ENCODE data around the gene LIM2. TPM values are rescaled to one million over a fixed set of nuclear protein-coding genes. Genes with fewer than 3 reads are reported as not detected.
"Not testable (repeated sequence)": the region's sequence is repeated elsewhere in the genome, so short reads cannot be mapped to it uniquely, and the experiment has no call there.

LIM2 gene
- total RNA-seq, 1 donor: not detected

DNA sequence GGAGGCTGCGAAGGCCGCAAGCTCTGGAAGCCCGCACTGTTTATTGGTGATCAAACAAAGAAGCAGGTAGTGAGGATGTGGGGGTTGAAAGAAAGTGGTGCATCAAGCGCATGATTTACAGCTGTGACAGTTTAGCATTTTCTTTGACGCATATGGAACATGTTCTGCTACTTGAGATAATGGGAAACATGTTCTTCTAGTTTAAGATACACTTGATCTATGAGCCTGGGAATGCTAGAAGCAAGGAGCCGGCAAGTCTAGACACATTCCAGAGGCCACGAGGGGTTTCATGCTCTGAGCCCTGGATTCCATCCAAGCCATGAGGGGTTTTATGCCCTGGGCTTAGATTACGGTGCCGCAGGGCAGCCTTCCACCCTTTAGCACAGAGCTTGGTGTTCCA lies 9.7 kb upstream of the LIM2 start:
- DNase-seq (ENCODE audit: low read depth in 2 of 3, low spot score in 2 of 3): not testable (repeated sequence)

DNA sequence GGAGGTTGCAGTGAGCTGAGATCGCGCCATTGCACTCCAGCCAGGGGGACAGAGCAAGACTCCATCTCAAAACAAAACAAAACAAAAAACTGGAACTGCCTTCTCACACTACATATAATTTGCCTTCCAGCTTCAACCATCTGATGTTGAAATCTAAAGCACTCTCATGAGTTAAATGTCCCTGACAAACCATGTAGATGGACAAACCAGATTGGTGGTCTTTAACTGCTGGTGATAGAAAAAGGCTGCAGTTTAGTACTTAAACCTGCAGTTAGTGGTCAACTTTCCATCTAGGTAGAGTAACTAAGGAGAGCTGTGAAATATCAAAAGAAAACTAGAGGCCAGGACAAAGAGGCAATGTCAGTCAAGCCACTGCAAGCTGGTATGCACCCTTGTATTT lies 8.4 kb upstream of the LIM2 start:
- DNase-seq (ENCODE audit: low read depth in 2 of 3, low spot score in 2 of 3): no peak

DNA sequence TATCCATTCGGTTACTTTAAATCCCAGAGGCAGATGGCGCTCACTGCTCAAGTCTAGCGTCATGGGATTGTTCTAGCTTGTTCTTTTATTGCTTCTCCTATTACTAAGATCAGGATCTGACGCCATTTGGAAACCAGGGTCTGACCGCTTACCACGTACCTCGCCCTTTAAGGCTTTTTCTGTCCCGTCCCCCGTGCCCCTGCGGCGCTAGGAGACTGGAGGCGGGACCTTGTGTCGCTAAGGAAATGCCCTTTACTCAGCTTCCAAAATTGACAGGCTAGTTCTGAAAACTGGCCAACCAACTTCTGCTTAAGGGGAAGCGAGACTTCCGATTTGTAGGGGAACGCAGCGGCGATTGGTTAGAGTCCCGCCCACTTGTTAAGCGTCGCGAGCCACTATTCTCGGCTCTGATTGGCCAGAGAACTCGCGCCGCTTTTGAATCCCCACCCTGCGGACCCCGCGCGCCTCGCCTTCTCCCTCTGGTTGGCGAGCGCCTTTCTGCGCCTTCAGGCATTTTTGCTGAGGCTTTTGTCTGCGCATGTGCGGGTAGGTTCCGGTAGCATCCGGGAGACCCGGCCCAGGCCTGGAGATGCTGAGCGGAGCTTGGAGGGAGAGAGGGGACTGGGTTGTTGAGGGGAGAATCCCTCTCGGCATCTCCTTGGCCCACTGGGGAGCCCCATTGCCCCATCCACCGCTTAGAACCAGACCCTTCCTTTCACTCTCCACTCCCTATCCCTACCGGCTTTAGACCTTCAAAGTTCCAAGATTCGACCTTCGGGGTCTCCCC lies 6.5 kb upstream of the LIM2 start:
- peak; percentile 58 to 99 (median 97) for DNase-seq (ENCODE audit: low read depth in 2 of 3, low spot score in 2 of 3)

DNA sequence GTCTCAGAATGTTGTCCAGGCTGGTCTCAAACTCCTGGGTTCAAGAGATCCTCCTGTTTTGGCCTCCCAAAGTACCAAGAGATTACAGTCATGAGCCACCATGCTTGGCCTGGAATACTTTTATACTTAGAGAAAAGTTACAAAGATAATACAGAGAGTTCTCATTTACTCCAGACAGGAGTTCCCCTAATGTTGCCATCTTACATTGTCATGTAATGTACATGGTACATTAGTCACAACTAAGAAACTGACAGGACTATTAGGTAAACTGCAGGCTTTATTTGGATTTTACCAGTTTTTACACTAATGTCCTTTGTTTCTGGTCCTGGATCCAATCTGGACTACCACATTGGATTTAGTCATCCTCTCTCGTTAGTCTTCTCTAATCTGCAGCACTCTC lies 4.9 kb upstream of the LIM2 start:
- no peak for DNase-seq (ENCODE audit: low read depth in 2 of 3, low spot score in 2 of 3)

GRCh38 chr19:51391073-51391611 lies 3.4 kb upstream of the LIM2 start:
- no peak for DNase-seq (ENCODE audit: low read depth in 2 of 3, low spot score in 2 of 3)

DNA sequence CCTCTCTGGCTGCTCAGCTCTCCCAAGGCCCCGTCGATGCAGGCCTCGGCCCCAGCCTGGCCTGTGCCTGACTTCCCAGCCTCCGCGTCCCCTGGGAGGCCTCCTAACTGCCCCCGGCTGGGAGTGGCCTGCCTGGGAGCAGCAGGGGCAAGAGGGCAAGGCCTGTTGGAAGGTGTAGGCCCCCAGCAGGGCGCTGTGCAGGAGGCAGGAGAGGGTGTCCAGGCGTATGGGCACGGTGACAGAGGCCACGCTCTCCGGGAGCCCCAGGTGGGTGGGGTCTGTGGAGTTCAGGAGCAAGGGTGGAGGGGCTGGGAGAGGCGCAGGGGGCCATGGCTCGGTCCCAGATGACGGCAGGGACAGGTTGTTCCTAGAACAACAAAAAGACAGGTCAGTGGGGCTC lies 1.4 kb upstream of the LIM2 start:
- no peak for DNase-seq (ENCODE audit: low read depth in 2 of 3, low spot score in 2 of 3)

GRCh38 chr19:51386882-51387520 lies 773 bp downstream of the LIM2 start:
- DNase-seq (ENCODE audit: low read depth in 2 of 3, low spot score in 2 of 3): no peak

DNA sequence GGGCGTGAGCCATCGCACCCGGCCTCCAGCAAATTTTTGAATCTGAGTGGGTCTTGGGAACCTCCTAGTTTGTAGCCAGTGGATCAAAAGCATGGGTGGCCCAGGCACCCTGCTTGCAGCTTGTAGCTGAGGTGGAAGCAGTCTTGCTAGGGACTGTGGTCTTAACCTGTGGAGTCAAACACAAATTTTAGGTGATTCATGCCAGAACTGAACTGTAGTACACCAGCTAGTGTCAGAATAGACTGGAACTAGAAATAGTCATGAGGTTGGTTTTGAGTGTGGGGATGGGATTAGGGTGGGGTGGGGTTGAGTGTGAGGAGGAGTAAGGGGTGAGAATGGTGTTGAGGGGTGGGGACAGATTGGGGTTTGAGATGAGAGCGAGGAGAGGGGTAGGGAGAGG lies 5.8 kb downstream of the LIM2 start:
- no peak for DNase-seq (ENCODE audit: low read depth in 2 of 3, low spot score in 2 of 3)

- no peak for DNase-seq (ENCODE audit: low read depth in 2 of 3, low spot score in 2 of 3)
Observed at GRCh38 chr19:51380379-51380778, 7.4 kb downstream of the LIM2 start.

DNA sequence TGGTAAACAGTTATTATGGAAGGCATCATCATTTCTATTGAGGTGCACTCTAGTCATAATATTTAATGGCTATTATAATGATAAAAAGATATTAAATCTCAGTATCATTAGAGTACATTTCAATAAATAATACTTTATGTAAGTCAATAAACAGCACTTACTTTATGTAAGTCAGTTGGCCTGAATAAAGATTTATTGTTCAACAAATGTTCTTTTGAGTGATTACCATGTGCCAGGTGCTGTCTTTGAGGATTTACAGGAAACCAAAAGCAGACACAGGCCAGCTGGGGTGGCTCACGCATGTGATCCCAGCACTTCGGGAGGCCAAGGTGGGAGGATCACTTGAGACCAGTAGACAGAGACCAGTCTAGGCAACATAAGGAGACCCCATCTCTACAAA lies 10.4 kb downstream of the LIM2 start:
- DNase-seq (ENCODE audit: low read depth in 2 of 3, low spot score in 2 of 3): no peak

DNA sequence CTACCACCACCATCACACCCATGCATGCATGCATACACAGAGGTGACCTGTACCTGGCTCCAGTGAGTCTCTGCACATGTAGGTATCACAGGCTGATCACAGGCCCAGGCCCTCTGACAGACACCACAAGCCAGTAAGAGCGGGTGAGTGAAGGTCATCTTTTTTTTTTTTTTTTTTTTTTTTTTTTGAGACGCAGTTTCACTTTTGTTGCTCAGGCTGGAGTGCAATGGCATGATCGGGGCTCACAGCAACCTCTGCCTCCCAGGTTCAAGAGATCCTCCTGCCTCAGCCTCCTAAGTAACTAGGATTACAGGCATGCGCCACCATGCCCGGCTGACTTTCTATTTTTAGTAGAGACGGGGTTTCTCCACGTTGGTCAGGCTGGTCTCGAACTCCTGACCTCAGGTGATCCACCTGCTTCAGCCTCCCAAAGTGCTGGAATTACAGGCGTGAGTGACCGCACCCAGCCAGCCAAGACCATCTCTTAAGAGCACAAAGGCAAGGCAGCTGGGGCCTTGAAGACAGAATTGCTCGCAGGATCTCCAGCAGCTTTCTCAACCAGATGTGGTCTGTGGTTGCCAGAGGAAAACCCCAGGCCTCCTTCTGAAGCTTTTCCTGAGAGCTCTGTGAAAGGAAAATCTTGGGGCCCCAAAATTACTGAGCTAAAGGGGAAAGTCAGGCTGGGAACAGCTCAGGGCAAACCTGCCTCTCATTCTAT lies 12.1 kb downstream of the LIM2 start:
- DNase-seq (ENCODE audit: low read depth in 2 of 3, low spot score in 2 of 3): peak in 1 of 3 donors; percentile 35

GRCh38 chr19:51372649-51373504 lies 14.9 kb downstream of the LIM2 start, which contains the start of gene NKG7:
TSS of gene NKG7 (minus strand) at chr19:51372654. CDS start at chr19:51372535, 119 bp downstream.
- peak in 2 of 3 donors; percentile 85 to 93 for DNase-seq (ENCODE audit: low read depth in 2 of 3, low spot score in 2 of 3)

GRCh38 chr19:51372021-51372648 lies 15.6 kb downstream of the LIM2 start:
- no peak for DNase-seq (ENCODE audit: low read depth in 2 of 3, low spot score in 2 of 3)

- no peak for DNase-seq (ENCODE audit: low read depth in 2 of 3, low spot score in 2 of 3)
Observed at GRCh38 chr19:51371186-51371690, 16.5 kb downstream of the LIM2 start.

DNA sequence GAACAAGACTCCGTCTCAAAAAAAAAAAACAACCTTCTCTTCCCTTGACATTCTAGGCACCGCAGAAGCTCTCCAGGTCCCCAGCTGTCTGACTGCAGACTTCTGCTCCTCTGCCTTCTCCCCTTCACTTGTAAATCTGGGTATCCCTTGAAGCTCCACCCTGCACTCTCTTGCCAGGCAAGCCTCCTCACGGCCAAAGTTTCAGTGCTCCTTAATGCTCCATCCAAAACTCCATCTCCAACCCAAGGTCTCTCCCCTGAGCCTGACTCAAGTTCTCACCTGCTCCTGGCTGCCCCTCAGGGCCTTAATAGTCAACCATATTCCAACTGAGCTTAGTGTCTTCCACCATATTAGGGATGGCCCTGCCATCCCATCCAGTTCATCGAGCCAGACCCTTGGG lies 17.5 kb downstream of the LIM2 start:
- DNase-seq (ENCODE audit: low read depth in 2 of 3, low spot score in 2 of 3): no peak

DNA sequence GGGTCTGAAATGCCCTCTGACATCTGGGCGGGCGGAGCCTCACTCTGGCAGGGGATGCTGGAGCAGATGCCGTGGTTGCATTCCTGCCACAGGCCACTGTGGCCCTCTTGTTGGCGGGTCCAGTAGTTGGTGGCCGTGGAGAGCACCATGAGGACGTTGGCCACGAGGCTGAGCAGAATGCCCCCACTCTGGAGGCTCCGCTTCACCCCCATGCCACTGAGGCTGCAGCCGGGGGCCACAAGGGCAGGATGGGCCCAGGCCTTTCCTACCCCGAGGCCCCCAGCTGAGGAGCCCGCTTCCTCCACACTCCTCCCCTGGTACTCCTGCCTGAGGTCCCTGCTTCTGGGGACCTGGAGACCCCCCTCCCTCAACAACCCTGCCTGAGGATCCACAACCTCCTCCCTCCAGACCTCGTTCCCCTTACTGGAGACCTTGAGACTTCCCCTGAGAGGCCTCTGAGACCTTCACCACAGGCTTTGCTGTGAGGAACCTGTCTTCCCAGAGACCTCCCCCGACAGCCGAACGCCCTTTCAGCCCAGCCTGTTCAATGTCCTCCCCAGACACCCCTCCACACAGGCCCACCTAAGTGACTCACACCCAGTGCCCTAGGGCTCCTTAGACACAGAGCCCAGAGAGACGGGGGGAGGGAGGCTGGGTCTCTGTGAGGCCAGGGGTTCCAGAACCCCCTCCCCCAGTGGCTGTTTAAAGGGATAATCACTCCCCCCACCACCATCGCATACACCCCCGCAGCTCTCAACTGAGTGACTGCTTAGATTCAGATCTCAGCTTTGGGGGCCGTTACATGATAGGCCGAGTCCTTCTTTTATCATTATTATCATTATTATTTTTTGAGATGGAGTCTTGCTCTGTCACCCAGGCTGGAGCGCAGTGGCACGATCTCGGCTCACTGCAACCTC lies 19.1 kb downstream of the LIM2 start, which contains the start of gene CLDND2:
TSS of gene CLDND2 (minus strand) at position 638 of the 917 bp plus-strand sequence. CDS start at position 212, 426 bp downstream.
- DNase-seq (ENCODE audit: low read depth in 2 of 3, low spot score in 2 of 3): peak in 2 of 3 donors; percentile 55 to 59

DNA sequence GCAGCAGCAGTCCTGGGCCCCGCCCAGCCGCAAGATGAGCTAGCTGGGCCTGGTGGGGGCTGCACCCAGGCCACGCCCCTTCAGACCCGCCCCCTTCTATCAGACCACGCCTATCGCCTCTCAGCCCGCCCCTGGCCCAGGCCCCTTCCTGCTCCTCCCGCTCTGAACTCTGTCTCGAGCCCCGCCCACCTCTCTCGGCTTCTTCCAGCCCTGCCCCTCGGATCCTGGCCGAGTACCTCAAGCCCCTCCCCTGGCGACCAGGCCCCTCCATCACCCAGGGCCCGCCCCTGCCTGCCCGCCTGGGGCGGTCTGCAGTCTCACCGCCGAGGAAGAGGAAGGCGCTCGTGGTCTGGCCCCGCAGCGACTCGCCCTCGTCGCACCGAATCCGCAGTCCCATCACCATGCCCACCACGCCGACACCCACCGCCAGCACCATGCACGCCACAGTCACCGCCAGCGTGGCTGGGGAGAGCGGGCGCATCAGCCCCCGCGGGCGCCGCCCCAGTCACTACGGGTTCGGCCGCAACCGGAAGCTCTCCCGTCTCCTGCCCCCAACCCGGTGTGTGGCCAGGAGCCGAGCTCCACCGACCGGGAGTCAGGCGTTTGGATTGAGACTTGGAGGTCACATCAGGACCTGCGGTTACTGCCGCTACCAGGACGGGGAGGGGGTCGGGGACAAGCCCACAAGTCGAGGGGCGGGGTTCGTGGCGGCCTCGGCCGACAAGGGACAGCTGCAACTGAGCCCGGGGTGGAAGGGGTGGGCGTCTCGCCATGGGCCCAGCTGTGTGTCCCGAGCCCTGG lies 20.0 kb downstream of the LIM2 start:
- peak; percentile 81 to 97 (median 97) for DNase-seq (ENCODE audit: low read depth in 2 of 3, low spot score in 2 of 3)

- DNase-seq (ENCODE audit: low read depth in 2 of 3, low spot score in 2 of 3): no peak
Observed at GRCh38 chr19:51367255-51367564, 20.6 kb downstream of the LIM2 start.
